Keratinocyte (primary cell): ENCODE results near the gene CENPP. TPM values are rescaled to one million over a fixed set of nuclear protein-coding genes. Genes with fewer than 3 reads are reported as not detected.

Source experiments
- DNase-seq: peaks from one replicate; pipeline ENCODE4 v3.0.0-alpha.2; 2011; ENCODE audit warnings: low read depth, missing footprints, low spot score
- FAIRE-seq: peaks from 2 replicates; lab custom pipeline; 2011; peaks lifted over from hg19 to GRCh38; lab: Jason Lieb, UNC
- H2AFZ ChIP-seq: 2 replicates; pipeline ENCODE4 v1.6.0; 2012; ENCODE audit warnings: low read length, control low read depth, inconsistent platforms; ENCODE audit not compliant: control insufficient read depth
- H3K27ac ChIP-seq: 2 replicates; pipeline ENCODE4 v1.5.1; 2011; ENCODE audit warnings: low read length; ENCODE audit not compliant: control insufficient read depth, insufficient read depth
- H3K27me3 ChIP-seq: 3 replicates; pipeline ENCODE4 v1.6.0; 2011; ENCODE audit warnings: low read length; ENCODE audit not compliant: control insufficient read depth, insufficient read depth; ENCODE audit errors: extremely low read depth
- H3K36me3 ChIP-seq, 2 experiments: 2 replicates in 1 of 2; 3 replicates in 1 of 2; pipeline ENCODE4 v1.5.1; 2011; ENCODE audit warnings: low read length in 2 of 2, mild to moderate bottlenecking in 1 of 2; ENCODE audit not compliant: control insufficient read depth in 2 of 2, insufficient read depth in 2 of 2; ENCODE audit errors: extremely low read depth in 1 of 2
- H3K4me1 ChIP-seq: 3 replicates; pipeline ENCODE4 v1.5.1; 2011; ENCODE audit warnings: low read length; ENCODE audit not compliant: control insufficient read depth, insufficient read depth; ENCODE audit errors: extremely low read depth
- H3K4me2 ChIP-seq: 3 replicates; pipeline ENCODE4 v1.6.0; 2011; ENCODE audit warnings: low read depth, low read length; ENCODE audit not compliant: control insufficient read depth, insufficient read depth; ENCODE audit errors: extremely low read depth
- H3K4me3 ChIP-seq, 3 experiments: fragments of 200-600 bp in 1 of 3; sonication (generic) in 1 of 3; 2 replicates in 2 of 3; 3 replicates in 1 of 3; pipeline ENCODE4 v1.5.1; 2011 to 2016; ENCODE audit warnings: low read length in 3 of 3, mild to moderate bottlenecking in 3 of 3, control low read depth in 2 of 3, inconsistent platforms in 1 of 3, low read depth in 1 of 3, mixed read lengths in 1 of 3, mixed run types in 1 of 3, moderate library complexity in 1 of 3; ENCODE audit not compliant: control insufficient read depth in 2 of 3, insufficient read depth in 2 of 3; ENCODE audit errors: extremely low read depth in 1 of 3
- H3K79me2 ChIP-seq: 2 replicates; pipeline ENCODE4 v1.6.0; 2012; ENCODE audit warnings: low read length; ENCODE audit not compliant: control insufficient read depth, insufficient read depth
- H3K9ac ChIP-seq: 3 replicates; pipeline ENCODE4 v1.6.0; 2011; ENCODE audit warnings: low read length; ENCODE audit not compliant: control insufficient read depth, insufficient read depth; ENCODE audit errors: extremely low read depth
- H3K9me1 ChIP-seq: 3 replicates; pipeline ENCODE4 v1.6.0; 2011; ENCODE audit warnings: low read length; ENCODE audit not compliant: control insufficient read depth, insufficient read depth; ENCODE audit errors: extremely low read depth
- H3K9me3 ChIP-seq: 2 replicates; pipeline ENCODE4 v1.5.1; 2012; ENCODE audit warnings: low read depth, low read length; ENCODE audit not compliant: control insufficient read depth
- H4K20me1 ChIP-seq: 3 replicates; pipeline ENCODE4 v1.6.0; 2011; ENCODE audit warnings: low read length; ENCODE audit not compliant: control insufficient read depth, insufficient read depth; ENCODE audit errors: extremely low read depth
- EZH2 ChIP-seq: IDR thresholded peaks from one replicate; pipeline ENCODE4 v1.6.1; 2012; ENCODE audit warnings: inconsistent platforms, mild to moderate bottlenecking, low read length, moderate library complexity
- dilution Hi-C: fragments of 300-500 bp; cut with MboI; formaldehyde crosslinking; loops from one replicate; pipeline ENCODE4 v1.7.0; 2020; ENCODE audit warnings: low sequenced_read_pairs; ENCODE audit not compliant: extremely low pct_ligation_motif_present
- polyA plus RNA-seq, 5 experiments: library from polyadenylated mRNA; depleted of rRNA in 3 of 5; stranded (reverse) in 3 of 5; stranded (forward) in 1 of 5; unstranded in 1 of 5; fragments of >200 nt; gene quantifications; 1 replicate in 1 of 5; 2 replicates in 3 of 5; 3 replicates in 1 of 5; pipeline versions ENCODE4 v1.2.1 to v1.2.3, GENCODE V29; 2011 to 2012; ENCODE audit warnings: missing spikeins in 2 of 5, low read depth in 1 of 5, low replicate concordance in 1 of 5
- TF ChIP-seq, protein P1 (sequence below), 3 experiments: IDR thresholded peaks in 1 of 3; conservative IDR thresholded peaks in 1 of 3; optimal IDR thresholded peaks in 1 of 3; 2 replicates in 2 of 3; 3 replicates in 1 of 3; pipeline versions ENCODE3 to v1.5.1; 2011; ENCODE audit warnings: low read length in 3 of 3, mild to moderate bottlenecking in 3 of 3, moderate library complexity in 2 of 3, control low read depth in 1 of 3, inconsistent platforms in 1 of 3; ENCODE audit not compliant: insufficient read depth in 2 of 3; ENCODE audit errors: extremely low read depth in 1 of 3

The CENPP gene
- polyA plus RNA-seq, 1 donor (not counting 4 experiments of a cell fraction or from before 2014, with no cell fraction given): 6.7 TPM

DNA sequence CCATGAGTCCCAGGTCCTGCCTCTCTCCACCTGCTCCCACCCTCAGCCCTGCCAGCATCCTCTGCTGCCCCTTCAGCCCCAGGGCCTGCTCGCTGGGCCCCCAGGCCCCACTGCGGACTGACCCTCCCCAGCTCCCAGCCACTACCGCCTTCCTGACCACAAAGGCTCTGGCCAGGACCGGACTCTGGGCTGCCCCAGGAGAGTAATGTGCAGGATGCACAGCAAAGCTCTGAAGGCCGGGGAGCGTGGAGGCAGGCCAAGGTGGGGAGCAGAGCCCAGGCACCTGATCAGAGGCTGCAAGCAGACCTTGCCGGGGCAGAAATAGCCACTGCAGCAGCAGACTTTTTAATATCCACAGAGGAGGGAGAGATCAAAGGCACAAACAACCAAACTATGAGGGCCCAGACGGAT, 316.3 kb downstream of the CENPP start:
- no peak for DNase-seq
- Histone ChIP-seq H3K9me3 (no peaks in the 10 kb centered on the region), H3K27ac (no peak overlapping the region), H3K27me3 (no peaks in the 10 kb centered on the region), H3K4me3 (no peak overlapping the region), H3K9me1 (no peaks in the 10 kb centered on the region), H3K4me1 (peaks cover 19% of the 10 kb centered on the region), H2AFZ (no peak overlapping the region), H3K36me3 (peaks cover 49 to 50% of the 10 kb centered on the region in 2 experiments), H3K4me2 (no peak overlapping the region), H3K9ac (no peak overlapping the region), H4K20me1 (peaks cover 2% of the 10 kb centered on the region), H3K79me2 (peaks cover 13% of the 10 kb centered on the region)
- dilution Hi-C loops: no loop called here
- TF ChIP-seq, protein P1, sequence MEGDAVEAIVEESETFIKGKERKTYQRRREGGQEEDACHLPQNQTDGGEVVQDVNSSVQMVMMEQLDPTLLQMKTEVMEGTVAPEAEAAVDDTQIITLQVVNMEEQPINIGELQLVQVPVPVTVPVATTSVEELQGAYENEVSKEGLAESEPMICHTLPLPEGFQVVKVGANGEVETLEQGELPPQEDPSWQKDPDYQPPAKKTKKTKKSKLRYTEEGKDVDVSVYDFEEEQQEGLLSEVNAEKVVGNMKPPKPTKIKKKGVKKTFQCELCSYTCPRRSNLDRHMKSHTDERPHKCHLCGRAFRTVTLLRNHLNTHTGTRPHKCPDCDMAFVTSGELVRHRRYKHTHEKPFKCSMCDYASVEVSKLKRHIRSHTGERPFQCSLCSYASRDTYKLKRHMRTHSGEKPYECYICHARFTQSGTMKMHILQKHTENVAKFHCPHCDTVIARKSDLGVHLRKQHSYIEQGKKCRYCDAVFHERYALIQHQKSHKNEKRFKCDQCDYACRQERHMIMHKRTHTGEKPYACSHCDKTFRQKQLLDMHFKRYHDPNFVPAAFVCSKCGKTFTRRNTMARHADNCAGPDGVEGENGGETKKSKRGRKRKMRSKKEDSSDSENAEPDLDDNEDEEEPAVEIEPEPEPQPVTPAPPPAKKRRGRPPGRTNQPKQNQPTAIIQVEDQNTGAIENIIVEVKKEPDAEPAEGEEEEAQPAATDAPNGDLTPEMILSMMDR (optimal IDR thresholded peaks at IDR 0.05 in 1 of 3, IDR thresholded peaks at IDR 0.05 in 1 of 3, conservative IDR thresholded peaks at IDR 0.05 in 1 of 3; ENCODE audit: extremely low read depth in 1 of 3, insufficient read depth in 2 of 3, low read length in 3 of 3): no peak
- no peak for TF ChIP-seq EZH2
- FAIRE-seq: no peak

DNA sequence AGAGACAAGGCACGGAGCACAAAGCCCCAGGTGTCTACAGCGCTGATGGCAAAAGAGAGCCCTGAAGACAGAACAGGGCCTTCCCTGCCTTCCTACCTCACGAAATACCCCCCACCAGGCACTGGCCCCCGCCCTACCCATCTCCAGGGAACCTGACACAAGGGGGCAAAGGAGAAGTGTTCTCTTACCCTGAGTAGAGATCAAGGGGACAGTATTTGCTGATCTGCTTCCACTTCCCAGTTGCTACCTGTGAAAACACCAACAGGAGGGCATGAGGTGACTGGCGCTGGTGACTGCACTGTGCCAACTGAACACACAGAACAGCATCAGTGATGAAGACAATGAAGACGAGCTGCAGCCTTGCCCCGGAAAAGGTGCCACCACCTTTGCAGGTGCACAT, 316.8 kb downstream of the CENPP start:
- Histone ChIP-seq H3K9me1 (no peaks in the 10 kb centered on the region), H3K36me3 (peaks cover 44 to 46% of the 10 kb centered on the region in 2 experiments), H3K27ac (no peak overlapping the region), H3K27me3 (no peaks in the 10 kb centered on the region), H3K4me3 (no peak overlapping the region), H3K4me2 (no peak overlapping the region), H3K79me2 (peaks cover 13% of the 10 kb centered on the region), H2AFZ (no peak overlapping the region), H4K20me1 (peaks cover 2% of the 10 kb centered on the region), H3K4me1 (peaks cover 19% of the 10 kb centered on the region), H3K9ac (no peak overlapping the region), H3K9me3 (no peaks in the 10 kb centered on the region)
- TF ChIP-seq, protein P1 (optimal IDR thresholded peaks at IDR 0.05 in 1 of 3, IDR thresholded peaks at IDR 0.05 in 1 of 3, conservative IDR thresholded peaks at IDR 0.05 in 1 of 3; ENCODE audit: extremely low read depth in 1 of 3, insufficient read depth in 2 of 3, low read length in 3 of 3): no peak
- no peak for TF ChIP-seq EZH2
- dilution Hi-C loops: no loop called here
- no peak for DNase-seq
- no peak for FAIRE-seq
